H1 (cell line): ENCODE results near the gene CYB561A3. TPM values are rescaled to one million over a fixed set of nuclear protein-coding genes. Genes with fewer than 3 reads are reported as not detected.

Source experiments
- CHD7 ChIP-seq: fragments of 300-600 bp; sonication (generic); IDR thresholded peaks from 2 replicates; pipeline ENCODE4 v1.7.1; 2012; ENCODE audit warnings: low read length, moderate library complexity, mild to moderate bottlenecking, inconsistent platforms; ENCODE audit not compliant: insufficient replicate concordance
- CREB1 ChIP-seq: IDR thresholded peaks from 2 replicates; pipeline ENCODE4 v1.6.1; 2012; ENCODE audit warnings: inconsistent platforms
- EZH2 ChIP-seq: fragments of 200-600 bp; sonication (generic); IDR thresholded peaks from 2 replicates; pipeline ENCODE4 v1.7.1; 2012; ENCODE audit warnings: low read depth, mild to moderate bottlenecking, moderate library complexity, low read length, inconsistent platforms; ENCODE audit not compliant: severe bottlenecking
- JUN ChIP-seq: IDR thresholded peaks from 2 replicates; pipeline ENCODE4 v1.6.1; 2011; ENCODE audit warnings: low read depth, mild to moderate bottlenecking, improper control_type of control experiment, low read length
- POU5F1 ChIP-seq: IDR thresholded peaks from 2 replicates; pipeline ENCODE4 v1.6.1; 2011; ENCODE audit warnings: low read depth, mild to moderate bottlenecking, low read length, moderate library complexity
- RXRA ChIP-seq: IDR thresholded peaks from 2 replicates; pipeline ENCODE4 v1.6.1; 2011; ENCODE audit warnings: low read depth, mild to moderate bottlenecking, low read length, moderate library complexity; ENCODE audit not compliant: insufficient read depth
- SIX5 ChIP-seq: IDR thresholded peaks from 2 replicates; pipeline ENCODE4 v1.6.1; 2011; ENCODE audit warnings: mild to moderate bottlenecking, low read depth, low read length
- SRF ChIP-seq: IDR thresholded peaks from 2 replicates; pipeline ENCODE4 v1.6.1; 2011; ENCODE audit warnings: mild to moderate bottlenecking, low read depth, low read length, moderate library complexity
- polyA plus RNA-seq, 7 experiments: library from polyadenylated mRNA; depleted of rRNA in 3 of 7; stranded (reverse) in 5 of 7; unstranded in 2 of 7; fragments of >200 nt in 5 of 7; fragments of 200-250 nt in 2 of 7; gene quantifications; 1 replicate in 5 of 7; 2 replicates in 1 of 7; 4 replicates in 1 of 7; pipeline versions ENCODE4 v1.2.1 to v1.2.3, GENCODE V29; 2011 to 2013; ENCODE audit warnings: missing spikeins in 2 of 7, mixed read lengths in 2 of 7
- total RNA-seq: library from RNA; stranded (reverse); fragmentation: NEBNext Ultra II Directional; extraction: Animal tissue kit (Norgen Biotek cat#: 25700); gene quantifications from 2 replicates; pipeline ENCODE4 v1.2.1, GENCODE V29; 2021

CYB561A3 gene
- total and polyA plus RNA-seq, 2 of the 8 experiments (the other 6 are each of a cell fraction or from before 2014, with no cell fraction given): 29.6 to 41.2 TPM

GRCh38 chr11:61357894-61358239 lies 3.8 kb downstream of the CYB561A3 start (continued):
- TF ChIP-seq CHD7: no peak
- TF ChIP-seq RXRA: no peak
- no peak for TF ChIP-seq CREB1
- TF ChIP-seq SRF: no peak
- no peak for TF ChIP-seq POU5F1
- no peak for TF ChIP-seq JUN
- TF ChIP-seq EZH2: no peak
- no peak for TF ChIP-seq SIX5
